ENCODE measurements around the gene CIC.

- TF ChIP-seq CTCF (IDR thresholded peaks at IDR 0.05) (no peak), EP300 (IDR thresholded peaks at IDR 0.05) (no peak), POLR2A (IDR thresholded peaks at IDR 0.05) (no peak), POLR2AphosphoS5 (IDR thresholded peaks at IDR 0.05) (no peak)
Observed at GRCh38 chr19:42235181-42235580, 33.9 kb upstream of the CIC start.
